CD4-positive, alpha-beta T cell treated with Interleukin-4 for 4 hours (primary cell): ENCODE data around the gene CFAP65.

Source experiments
- DNase-seq: peaks from one replicate; pipeline ENCODE4 v3.0.0-alpha.2; 2020

CFAP65 gene

GRCh38 chr2:219003979-219004378, 37.3 kb downstream of the CFAP65 start:
- no peak for DNase-seq

- DNase-seq, result no peak
Observed at GRCh38 chr2:219003267-219003634, 38.1 kb downstream of the CFAP65 start.

GRCh38 chr2:219002395-219003266, 38.7 kb downstream of the CFAP65 start:
- no peak for DNase-seq

GRCh38 chr2:219001577-219002394, 39.5 kb downstream of the CFAP65 start:
- DNase-seq, result no peak

- no peak for DNase-seq
Observed at GRCh38 chr2:219001100-219001576, 40.2 kb downstream of the CFAP65 start.

- DNase-seq, result no peak
Observed at GRCh38 chr2:219000569-219000960, 40.8 kb downstream of the CFAP65 start.

GRCh38 chr2:218999881-219000568, 41.3 kb downstream of the CFAP65 start:
- DNase-seq, result no peak

- no peak for DNase-seq
Observed at GRCh38 chr2:218999021-218999880, 42.1 kb downstream of the CFAP65 start.

GRCh38 chr2:218998414-218999002, 42.8 kb downstream of the CFAP65 start:
- DNase-seq, result no peak

GRCh38 chr2:218997731-218998130, 43.6 kb downstream of the CFAP65 start:
- no peak for DNase-seq

- DNase-seq, result no peak
Observed at GRCh38 chr2:218996937-218997336, 44.4 kb downstream of the CFAP65 start.

- DNase-seq, result peak; percentile 62
Observed at GRCh38 chr2:218995972-218996711, 45.2 kb downstream of the CFAP65 start.

GRCh38 chr2:218995561-218995960, 45.8 kb downstream of the CFAP65 start:
- DNase-seq, result no peak

GRCh38 chr2:218993345-218994315, 47.7 kb downstream of the CFAP65 start, which contains the start of gene CRYBA2:
TSS of gene CRYBA2 (minus strand) at chr2:218993422. CDS start at chr2:218993176, 246 bp downstream.
- no peak for DNase-seq

- DNase-seq, result no peak
Observed at GRCh38 chr2:218992703-218993344, 48.5 kb downstream of the CFAP65 start.

- no peak for DNase-seq
Observed at GRCh38 chr2:218992196-218992595, 49.1 kb downstream of the CFAP65 start.

- no peak for DNase-seq
Observed at GRCh38 chr2:218991674-218992168, 49.6 kb downstream of the CFAP65 start.

GRCh38 chr2:218990612-218991011, 50.7 kb downstream of the CFAP65 start:
- DNase-seq, result no peak

GRCh38 chr2:218990052-218990451, 51.3 kb downstream of the CFAP65 start:
- no peak for DNase-seq
